ENCODE results near the gene LINC01488.

LINC01488 gene

DNA sequence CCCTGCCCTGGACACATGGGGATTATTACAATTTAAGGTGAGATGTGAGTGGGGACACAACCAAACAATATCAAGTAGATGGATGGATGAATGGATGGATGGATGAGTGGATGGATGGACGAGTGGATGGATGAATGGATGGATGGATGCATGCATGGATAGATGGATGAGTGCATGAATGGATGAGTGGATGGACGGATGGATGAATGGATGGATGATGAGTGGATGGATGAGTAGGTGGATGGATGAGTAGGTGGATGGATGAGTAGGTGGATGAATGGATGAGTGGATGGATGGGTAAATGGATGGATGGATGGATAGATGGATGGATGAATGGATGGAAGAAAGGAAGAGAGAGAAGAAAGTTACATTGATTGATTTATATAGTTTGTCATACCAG lies 859 bp downstream of the LINC01488 start:
- no peak for DNase-seq

DNA sequence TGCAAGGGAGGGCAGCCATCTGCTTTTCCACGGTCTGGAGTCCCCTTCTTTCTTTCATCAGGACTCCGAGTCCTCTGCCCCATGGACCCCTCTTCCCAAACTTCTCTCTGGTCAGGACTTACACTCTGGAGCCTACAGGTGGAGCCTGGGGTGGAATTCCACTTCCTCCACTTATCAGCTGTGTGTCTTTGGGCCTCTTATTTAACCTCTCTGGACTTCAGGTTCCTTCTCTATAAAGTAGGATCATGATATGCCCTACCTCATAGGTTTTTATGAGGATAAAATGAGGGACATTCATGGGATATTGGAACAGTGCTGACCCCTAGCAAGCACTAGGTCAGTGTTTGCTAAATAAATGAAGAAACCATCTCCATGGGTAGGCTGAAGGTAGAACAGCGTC lies 1.7 kb downstream of the LINC01488 start:
- DNase-seq, result no peak

GRCh38 chr11:69483691-69484426 lies 2.4 kb downstream of the LINC01488 start:
- DNase-seq, result no peak

- no peak for DNase-seq
Observed at GRCh38 chr11:69484427-69485259, 3.2 kb downstream of the LINC01488 start.

GRCh38 chr11:69485337-69486041 lies 4.0 kb downstream of the LINC01488 start:
- DNase-seq, result no peak

- no peak for DNase-seq
Observed at GRCh38 chr11:69486056-69486772, 4.8 kb downstream of the LINC01488 start.

GRCh38 chr11:69486773-69487291 lies 5.4 kb downstream of the LINC01488 start:
- no peak for DNase-seq

DNA sequence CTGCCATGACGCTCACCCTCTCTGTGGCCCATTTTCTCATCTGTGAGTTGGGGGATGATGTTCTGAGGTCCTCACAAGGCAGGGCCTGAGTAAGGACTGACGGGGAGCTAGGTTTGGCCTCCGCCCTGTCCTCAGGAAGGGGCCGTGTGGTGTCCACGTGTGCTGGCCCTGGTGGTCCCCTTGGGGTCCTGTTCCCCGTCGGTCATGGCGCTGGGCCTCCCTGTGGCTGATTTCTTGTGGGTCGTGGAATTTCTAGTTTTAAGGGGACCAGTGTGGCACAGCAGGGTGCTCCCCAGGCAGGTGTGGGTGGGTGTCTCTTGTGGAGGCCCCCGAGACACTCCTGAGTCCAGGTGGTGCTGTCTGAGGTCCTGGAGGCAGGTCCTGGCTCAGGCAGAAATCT lies 5.9 kb downstream of the LINC01488 start:
- DNase-seq, result no peak

GRCh38 chr11:69487849-69488542 lies 6.5 kb downstream of the LINC01488 start:
- no peak for DNase-seq

DNA sequence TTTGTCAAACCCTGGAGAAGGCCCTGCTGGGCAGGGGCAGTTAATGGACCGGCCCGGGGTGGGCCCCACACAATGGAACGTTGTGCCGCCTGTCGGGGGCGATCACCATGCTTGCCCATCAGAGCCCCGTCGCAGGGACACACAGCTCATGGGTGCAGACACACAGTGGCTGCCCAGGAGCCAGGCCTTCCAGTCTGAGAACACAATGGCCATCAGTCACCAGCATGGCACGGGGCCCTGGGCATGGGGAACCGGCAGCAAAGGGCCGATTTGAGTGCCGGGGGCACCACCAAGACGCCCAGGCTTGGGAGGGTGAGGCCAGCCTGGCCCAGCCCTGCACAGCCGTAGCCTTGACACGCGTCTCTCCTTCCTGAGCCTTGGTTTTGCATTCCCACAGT lies 7.1 kb downstream of the LINC01488 start:
- DNase-seq, result no peak

GRCh38 chr11:69489031-69489745 lies 7.7 kb downstream of the LINC01488 start:
- no peak for DNase-seq

DNA sequence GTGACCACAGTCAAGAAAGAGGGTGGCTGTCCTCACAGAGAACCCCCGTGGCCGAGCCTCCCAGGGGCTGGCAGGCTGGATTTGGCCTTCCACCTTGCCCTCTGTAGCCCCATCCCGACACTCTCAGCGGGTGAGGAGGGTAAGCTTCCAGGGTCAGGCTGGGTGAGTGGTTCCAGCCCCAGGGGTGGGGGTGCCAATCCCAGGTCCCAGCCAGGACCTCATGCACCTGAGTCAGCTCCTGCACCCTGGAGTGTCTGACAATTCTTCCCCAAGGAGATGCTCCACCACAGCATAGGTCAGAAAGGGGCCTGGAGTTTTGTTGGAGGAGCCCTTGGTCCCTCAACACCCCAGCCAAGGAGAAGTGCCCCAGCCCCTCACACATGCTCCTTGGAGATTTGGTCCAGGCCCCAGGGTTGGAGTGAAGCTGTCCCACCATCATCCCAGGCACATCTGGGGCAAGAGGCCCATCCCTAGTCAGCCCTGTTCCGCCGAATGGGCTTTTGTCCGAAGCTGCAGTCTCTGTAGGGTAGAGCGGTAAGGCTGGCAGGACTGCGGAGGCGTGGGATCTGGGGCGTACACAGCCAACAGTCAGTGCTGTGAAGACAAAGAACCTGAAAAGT lies 8.4 kb downstream of the LINC01488 start:
- DNase-seq, result no peak

- DNase-seq, result no peak
Observed at GRCh38 chr11:69490516-69490915, 9.1 kb downstream of the LINC01488 start.

GRCh38 chr11:69491071-69492031 lies 9.9 kb downstream of the LINC01488 start:
- DNase-seq, result no peak

GRCh38 chr11:69492201-69492991 lies 10.9 kb downstream of the LINC01488 start:
- no peak for DNase-seq

- DNase-seq, result no peak
Observed at GRCh38 chr11:69493931-69494821, 12.7 kb downstream of the LINC01488 start.

GRCh38 chr11:69494851-69495250 lies 13.4 kb downstream of the LINC01488 start:
- no peak for DNase-seq

Measured in MV-4-11 (cell line).